T1000 (cell line): Measurements from ENCODE around the gene FUNDC1.

Source experiments
- DNase-seq: peaks from one replicate; lab custom pipeline; 2025; ENCODE audit warnings: mixed read lengths; lab: John Stamatoyannopoulos, UW

FUNDC1 gene

GRCh38 chrX:44480591-44480990 is 62.1 kb downstream of the FUNDC1 start:
- no peak for DNase-seq

GRCh38 chrX:44474410-44474809 is 68.2 kb downstream of the FUNDC1 start:
- DNase-seq: no peak
